GDM1 (cell line): ENCODE measurements around the gene NDUFV1.
"Not testable (repeated sequence)": the region's sequence is repeated elsewhere in the genome, so short reads cannot be mapped to it uniquely, and the experiment has no call there.

Experiments used
- DNase-seq: peaks from one replicate; lab custom pipeline; 2025; lab: John Stamatoyannopoulos, UW

The NDUFV1 gene

GRCh38 chr11:67627812-67628624 lies 21.3 kb downstream of the NDUFV1 start:
- no peak for DNase-seq

GRCh38 chr11:67628710-67629385 lies 22.1 kb downstream of the NDUFV1 start:
- no peak for DNase-seq

- DNase-seq, result peak; percentile 86
Observed at GRCh38 chr11:67629386-67630227, 22.9 kb downstream of the NDUFV1 start, which contains the start of gene NUDT8. TSS of gene NUDT8 (minus strand) at chr11:67629937. CDS start at chr11:67629911, 26 bp downstream.

GRCh38 chr11:67630228-67630942 lies 23.6 kb downstream of the NDUFV1 start:
- DNase-seq, result peak; percentile 97

- no peak for DNase-seq
Observed at GRCh38 chr11:67630943-67631331, 24.2 kb downstream of the NDUFV1 start.

- no peak for DNase-seq
Observed at GRCh38 chr11:67631411-67631810, 24.7 kb downstream of the NDUFV1 start.

GRCh38 chr11:67631853-67632174 lies 25.1 kb downstream of the NDUFV1 start:
- DNase-seq, result no peak

- DNase-seq, result no peak
Observed at GRCh38 chr11:67632175-67632981, 25.6 kb downstream of the NDUFV1 start.

GRCh38 chr11:67632982-67633755 lies 26.4 kb downstream of the NDUFV1 start:
- no peak for DNase-seq

- DNase-seq, result no peak
Observed at GRCh38 chr11:67633758-67634365, 27.1 kb downstream of the NDUFV1 start.

GRCh38 chr11:67634366-67635230 lies 27.9 kb downstream of the NDUFV1 start:
- no peak for DNase-seq

GRCh38 chr11:67635231-67635521 lies 28.4 kb downstream of the NDUFV1 start:
- DNase-seq, result no peak

GRCh38 chr11:67636962-67637361 lies 30.2 kb downstream of the NDUFV1 start:
- DNase-seq, result no peak

GRCh38 chr11:67637441-67637840 lies 30.7 kb downstream of the NDUFV1 start:
- DNase-seq, result not testable (repeated sequence)

- DNase-seq, result no peak
Observed at GRCh38 chr11:67638535-67639437, 32.0 kb downstream of the NDUFV1 start.

- no peak for DNase-seq
Observed at GRCh38 chr11:67639438-67639859, 32.7 kb downstream of the NDUFV1 start, which contains the start of gene TBX10. TSS of gene TBX10 (minus strand) at chr11:67639763. CDS start at chr11:67639472, 291 bp downstream.

GRCh38 chr11:67640021-67640757 lies 33.5 kb downstream of the NDUFV1 start:
- no peak for DNase-seq
